HEK293 (cell line): ENCODE results near the gene CPNE2.

Experiments used
- CTCF ChIA-PET: fragments of 350-600 bp; formaldehyde crosslinking; extraction: SDS; loops from one replicate; lab custom pipeline; 2021; ENCODE audit warnings: antibody characterized with exemption; lab: Yijun Ruan, JAX
- POLR2A ChIA-PET: fragments of 300-600 bp; formaldehyde crosslinking; extraction: SDS; loops from one replicate; lab custom pipeline; 2020; ENCODE audit warnings: antibody characterized with exemption, inconsistent platforms; lab: Yijun Ruan, JAX
- H3K27ac ChIP-seq: fragments of 200-500 bp; sonication (Bioruptor generic); 2 replicates; pipeline ENCODE4 v1.5.1; 2014; ENCODE audit warnings: low read depth, low read length, control low read depth, inconsistent platforms; ENCODE audit errors: extremely low read depth
- H3K36me3 ChIP-seq, 2 experiments: fragments of 200-500 bp in 1 of 2; sonication (Bioruptor generic) in 1 of 2; 1 replicate in 1 of 2; 2 replicates in 1 of 2; pipeline ENCODE4 v1.5.1; 2014 to 2017; ENCODE audit warnings: inconsistent platforms in 2 of 2, low read length in 2 of 2; ENCODE audit not compliant: control insufficient read depth in 2 of 2, insufficient read depth in 1 of 2
- H3K4me1 ChIP-seq: fragments of 200-500 bp; sonication (Bioruptor generic); 2 replicates; pipeline ENCODE4 v1.5.1; 2014; ENCODE audit warnings: mild to moderate bottlenecking, low read length, inconsistent platforms; ENCODE audit not compliant: control insufficient read depth, insufficient read depth
- H3K4me3 ChIP-seq: 2 replicates; pipeline ENCODE4 v1.5.1; 2011; ENCODE audit warnings: low read depth, mild to moderate bottlenecking, control low read depth, low read length, moderate library complexity
- H3K9me3 ChIP-seq: fragments of 200-500 bp; sonication (Bioruptor generic); 2 replicates; pipeline ENCODE4 v1.5.1; 2014; ENCODE audit warnings: low read depth, low read length, inconsistent platforms; ENCODE audit not compliant: control insufficient read depth, insufficient read depth
- EGR2 ChIP-seq: fragments of 450-650 bp; formaldehyde crosslinking; IDR thresholded peaks from 2 replicates; pipeline ENCODE4 v1.5.1; 2016; ENCODE audit warnings: low read depth, missing biosample characterization, missing genetic modification characterization
- RBAK ChIP-seq: fragments of 450-650 bp; formaldehyde crosslinking; IDR thresholded peaks from 2 replicates; pipeline ENCODE4 v1.5.1; 2016; ENCODE audit warnings: missing biosample characterization, missing genetic modification characterization
- YY2 ChIP-seq: fragments of 450-650 bp; formaldehyde crosslinking; IDR thresholded peaks from 2 replicates; pipeline ENCODE4 v1.5.1; 2016; ENCODE audit warnings: missing biosample characterization, missing genetic modification characterization
- ZFP41 ChIP-seq: fragments of 450-650 bp; formaldehyde crosslinking; IDR thresholded peaks from 2 replicates; pipeline ENCODE4 v1.5.1; 2016; ENCODE audit warnings: missing biosample characterization, missing genetic modification characterization, borderline replicate concordance
- ZNF140 ChIP-seq: fragments of 450-650 bp; formaldehyde crosslinking; IDR thresholded peaks from 2 replicates; pipeline ENCODE4 v1.5.1; 2016; ENCODE audit warnings: missing biosample characterization, missing genetic modification characterization
- ZNF16 ChIP-seq: fragments of 450-650 bp; formaldehyde crosslinking; IDR thresholded peaks from 2 replicates; pipeline ENCODE4 v1.5.1; 2016; ENCODE audit warnings: low read depth, missing biosample characterization, missing genetic modification characterization
- ZNF174 ChIP-seq: fragments of 450-650 bp; formaldehyde crosslinking; IDR thresholded peaks from 2 replicates; pipeline ENCODE4 v1.5.0; 2017; ENCODE audit warnings: missing biosample characterization, mild to moderate bottlenecking, missing genetic modification characterization
- ZNF341 ChIP-seq: fragments of 450-650 bp; formaldehyde crosslinking; IDR thresholded peaks from 2 replicates; pipeline ENCODE4; 2016; ENCODE audit warnings: low read depth, missing biosample characterization, missing genetic modification characterization
- ZNF391 ChIP-seq: fragments of 450-650 bp; formaldehyde crosslinking; IDR thresholded peaks from 2 replicates; pipeline ENCODE4 v1.5.1; 2016; ENCODE audit warnings: low read depth, missing biosample characterization, missing genetic modification characterization, borderline replicate concordance
- ZNF510 ChIP-seq: fragments of 450-650 bp; formaldehyde crosslinking; IDR thresholded peaks from 2 replicates; pipeline ENCODE4 v1.5.1; 2018; ENCODE audit warnings: mild to moderate bottlenecking, missing genetic modification characterization, missing biosample characterization; ENCODE audit not compliant: insufficient replicate concordance
- ZNF529 ChIP-seq: fragments of 450-650 bp; formaldehyde crosslinking; IDR thresholded peaks from 2 replicates; pipeline ENCODE4 v1.5.1; 2017; ENCODE audit warnings: missing genetic modification characterization, missing biosample characterization; ENCODE audit not compliant: insufficient replicate concordance
- ZNF623 ChIP-seq: fragments of 450-650 bp; formaldehyde crosslinking; IDR thresholded peaks from 2 replicates; pipeline ENCODE4 v1.5.1; 2016; ENCODE audit warnings: missing biosample characterization, missing genetic modification characterization
- ZNF670 ChIP-seq: fragments of 450-650 bp; formaldehyde crosslinking; IDR thresholded peaks from 2 replicates; pipeline ENCODE4 v1.5.1; 2016; ENCODE audit warnings: missing biosample characterization, missing genetic modification characterization, low read depth
- TF ChIP-seq, protein P1 (sequence below): sonication (generic); formaldehyde crosslinking; IDR thresholded peaks from 2 replicates; pipeline ENCODE4 v1.8.1; 2022; ENCODE audit warnings: mild to moderate bottlenecking, moderate library complexity, missing genetic modification reagents
- TF ChIP-seq, protein P2 (sequence below): fragments of 450-650 bp; formaldehyde crosslinking; IDR thresholded peaks from 2 replicates; pipeline ENCODE4 v1.5.1; 2016; ENCODE audit warnings: missing biosample characterization, missing genetic modification characterization
- TF ChIP-seq, protein P3 (sequence below): fragments of 450-650 bp; formaldehyde crosslinking; conservative IDR thresholded peaks from 2 replicates; pipeline ENCODE4 v1.5.1; 2016; ENCODE audit warnings: low read depth, missing biosample characterization, missing genetic modification characterization
- TF ChIP-seq, protein P4 (sequence below): fragments of 450-650 bp; formaldehyde crosslinking; IDR thresholded peaks from 2 replicates; pipeline ENCODE4 v1.5.1; 2016; ENCODE audit warnings: missing biosample characterization, missing genetic modification characterization, borderline replicate concordance

The CPNE2 gene

DNA sequence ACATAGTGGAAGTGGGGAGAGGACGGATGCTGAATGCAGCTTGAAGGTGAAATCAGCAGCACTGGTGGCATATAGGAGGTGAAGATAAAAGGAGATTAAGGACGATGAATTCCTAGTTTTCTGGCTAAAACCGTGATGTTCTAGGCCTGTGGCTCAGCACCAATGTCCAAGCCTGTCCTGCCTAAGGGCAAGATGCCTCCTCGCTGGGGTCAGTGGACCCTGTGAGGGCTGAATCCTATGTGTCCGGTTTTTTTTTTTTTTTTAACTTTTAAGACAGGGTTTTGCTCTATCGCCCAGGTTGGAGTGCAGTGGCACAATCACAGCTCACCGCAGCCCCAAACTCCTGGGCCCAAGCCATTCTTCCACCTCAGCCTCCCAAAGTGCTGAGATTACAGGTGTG lies 12.8 kb downstream of the CPNE2 start:
- CTCF ChIA-PET = interaction anchor here (0.7 to 1.4 kb wide), 2 partner anchors 13 to 17 kb away, joined by 3 to 4 read pairs; partner anchors contain the start of gene CPNE2
- TF ChIP-seq, protein P1, sequence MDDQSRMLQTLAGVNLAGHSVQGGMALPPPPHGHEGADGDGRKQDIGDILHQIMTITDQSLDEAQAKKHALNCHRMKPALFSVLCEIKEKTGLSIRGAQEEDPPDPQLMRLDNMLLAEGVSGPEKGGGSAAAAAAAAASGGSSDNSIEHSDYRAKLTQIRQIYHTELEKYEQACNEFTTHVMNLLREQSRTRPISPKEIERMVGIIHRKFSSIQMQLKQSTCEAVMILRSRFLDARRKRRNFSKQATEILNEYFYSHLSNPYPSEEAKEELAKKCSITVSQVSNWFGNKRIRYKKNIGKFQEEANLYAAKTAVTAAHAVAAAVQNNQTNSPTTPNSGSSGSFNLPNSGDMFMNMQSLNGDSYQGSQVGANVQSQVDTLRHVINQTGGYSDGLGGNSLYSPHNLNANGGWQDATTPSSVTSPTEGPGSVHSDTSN = no peak
- TF ChIP-seq ZNF174 (tag by site-specific recombination) (no peak), YY2 (tag by site-specific recombination) (no peak), ZNF16 (tag by site-specific recombination) (no peak), EGR2 (tag by site-specific recombination) (no peak), ZNF510 (no peak), ZNF529 (tag by site-specific recombination) (no peak), ZFP41 (tag by site-specific recombination) (no peak), ZNF670 (no peak), ZNF140 (tag by site-specific recombination) (no peak), ZNF391 (tag by site-specific recombination) (no peak), ZNF623 (no peak), ZNF341 (tag by site-specific recombination) (no peak), RBAK (tag by site-specific recombination) (no peak)
- TF ChIP-seq, protein P2, sequence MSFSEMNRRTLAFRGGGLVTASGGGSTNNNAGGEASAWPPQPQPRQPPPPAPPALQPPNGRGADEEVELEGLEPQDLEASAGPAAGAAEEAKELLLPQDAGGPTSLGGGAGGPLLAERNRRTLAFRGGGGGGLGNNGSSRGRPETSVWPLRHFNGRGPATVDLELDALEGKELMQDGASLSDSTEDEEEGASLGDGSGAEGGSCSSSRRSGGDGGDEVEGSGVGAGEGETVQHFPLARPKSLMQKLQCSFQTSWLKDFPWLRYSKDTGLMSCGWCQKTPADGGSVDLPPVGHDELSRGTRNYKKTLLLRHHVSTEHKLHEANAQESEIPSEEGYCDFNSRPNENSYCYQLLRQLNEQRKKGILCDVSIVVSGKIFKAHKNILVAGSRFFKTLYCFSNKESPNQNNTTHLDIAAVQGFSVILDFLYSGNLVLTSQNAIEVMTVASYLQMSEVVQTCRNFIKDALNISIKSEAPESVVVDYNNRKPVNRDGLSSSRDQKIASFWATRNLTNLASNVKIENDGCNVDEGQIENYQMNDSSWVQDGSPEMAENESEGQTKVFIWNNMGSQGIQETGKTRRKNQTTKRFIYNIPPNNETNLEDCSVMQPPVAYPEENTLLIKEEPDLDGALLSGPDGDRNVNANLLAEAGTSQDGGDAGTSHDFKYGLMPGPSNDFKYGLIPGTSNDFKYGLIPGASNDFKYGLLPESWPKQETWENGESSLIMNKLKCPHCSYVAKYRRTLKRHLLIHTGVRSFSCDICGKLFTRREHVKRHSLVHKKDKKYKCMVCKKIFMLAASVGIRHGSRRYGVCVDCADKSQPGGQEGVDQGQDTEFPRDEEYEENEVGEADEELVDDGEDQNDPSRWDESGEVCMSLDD = no peak
- TF ChIP-seq, protein P3, sequence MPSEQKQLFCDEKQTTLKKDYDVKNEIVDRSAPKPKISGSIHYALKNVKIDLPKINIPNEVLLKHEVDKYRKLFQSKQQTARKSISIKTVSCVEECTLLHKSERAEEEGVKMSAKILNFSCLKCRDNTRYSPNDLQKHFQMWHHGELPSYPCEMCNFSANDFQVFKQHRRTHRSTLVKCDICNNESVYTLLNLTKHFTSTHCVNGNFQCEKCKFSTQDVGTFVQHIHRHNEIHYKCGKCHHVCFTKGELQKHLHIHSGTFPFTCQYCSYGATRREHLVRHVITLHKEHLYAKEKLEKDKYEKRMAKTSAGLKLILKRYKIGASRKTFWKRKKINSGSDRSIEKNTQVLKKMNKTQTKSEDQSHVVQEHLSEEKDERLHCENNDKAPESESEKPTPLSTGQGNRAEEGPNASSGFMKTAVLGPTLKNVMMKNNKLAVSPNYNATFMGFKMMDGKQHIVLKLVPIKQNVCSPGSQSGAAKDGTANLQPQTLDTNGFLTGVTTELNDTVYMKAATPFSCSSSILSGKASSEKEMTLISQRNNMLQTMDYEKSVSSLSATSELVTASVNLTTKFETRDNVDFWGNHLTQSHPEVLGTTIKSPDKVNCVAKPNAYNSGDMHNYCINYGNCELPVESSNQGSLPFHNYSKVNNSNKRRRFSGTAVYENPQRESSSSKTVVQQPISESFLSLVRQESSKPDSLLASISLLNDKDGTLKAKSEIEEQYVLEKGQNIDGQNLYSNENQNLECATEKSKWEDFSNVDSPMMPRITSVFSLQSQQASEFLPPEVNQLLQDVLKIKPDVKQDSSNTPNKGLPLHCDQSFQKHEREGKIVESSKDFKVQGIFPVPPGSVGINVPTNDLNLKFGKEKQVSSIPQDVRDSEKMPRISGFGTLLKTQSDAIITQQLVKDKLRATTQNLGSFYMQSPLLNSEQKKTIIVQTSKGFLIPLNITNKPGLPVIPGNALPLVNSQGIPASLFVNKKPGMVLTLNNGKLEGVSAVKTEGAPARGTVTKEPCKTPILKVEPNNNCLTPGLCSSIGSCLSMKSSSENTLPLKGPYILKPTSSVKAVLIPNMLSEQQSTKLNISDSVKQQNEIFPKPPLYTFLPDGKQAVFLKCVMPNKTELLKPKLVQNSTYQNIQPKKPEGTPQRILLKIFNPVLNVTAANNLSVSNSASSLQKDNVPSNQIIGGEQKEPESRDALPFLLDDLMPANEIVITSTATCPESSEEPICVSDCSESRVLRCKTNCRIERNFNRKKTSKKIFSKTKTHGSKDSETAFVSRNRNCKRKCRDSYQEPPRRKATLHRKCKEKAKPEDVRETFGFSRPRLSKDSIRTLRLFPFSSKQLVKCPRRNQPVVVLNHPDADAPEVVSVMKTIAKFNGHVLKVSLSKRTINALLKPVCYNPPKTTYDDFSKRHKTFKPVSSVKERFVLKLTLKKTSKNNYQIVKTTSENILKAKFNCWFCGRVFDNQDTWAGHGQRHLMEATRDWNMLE = no peak
- TF ChIP-seq, protein P4, sequence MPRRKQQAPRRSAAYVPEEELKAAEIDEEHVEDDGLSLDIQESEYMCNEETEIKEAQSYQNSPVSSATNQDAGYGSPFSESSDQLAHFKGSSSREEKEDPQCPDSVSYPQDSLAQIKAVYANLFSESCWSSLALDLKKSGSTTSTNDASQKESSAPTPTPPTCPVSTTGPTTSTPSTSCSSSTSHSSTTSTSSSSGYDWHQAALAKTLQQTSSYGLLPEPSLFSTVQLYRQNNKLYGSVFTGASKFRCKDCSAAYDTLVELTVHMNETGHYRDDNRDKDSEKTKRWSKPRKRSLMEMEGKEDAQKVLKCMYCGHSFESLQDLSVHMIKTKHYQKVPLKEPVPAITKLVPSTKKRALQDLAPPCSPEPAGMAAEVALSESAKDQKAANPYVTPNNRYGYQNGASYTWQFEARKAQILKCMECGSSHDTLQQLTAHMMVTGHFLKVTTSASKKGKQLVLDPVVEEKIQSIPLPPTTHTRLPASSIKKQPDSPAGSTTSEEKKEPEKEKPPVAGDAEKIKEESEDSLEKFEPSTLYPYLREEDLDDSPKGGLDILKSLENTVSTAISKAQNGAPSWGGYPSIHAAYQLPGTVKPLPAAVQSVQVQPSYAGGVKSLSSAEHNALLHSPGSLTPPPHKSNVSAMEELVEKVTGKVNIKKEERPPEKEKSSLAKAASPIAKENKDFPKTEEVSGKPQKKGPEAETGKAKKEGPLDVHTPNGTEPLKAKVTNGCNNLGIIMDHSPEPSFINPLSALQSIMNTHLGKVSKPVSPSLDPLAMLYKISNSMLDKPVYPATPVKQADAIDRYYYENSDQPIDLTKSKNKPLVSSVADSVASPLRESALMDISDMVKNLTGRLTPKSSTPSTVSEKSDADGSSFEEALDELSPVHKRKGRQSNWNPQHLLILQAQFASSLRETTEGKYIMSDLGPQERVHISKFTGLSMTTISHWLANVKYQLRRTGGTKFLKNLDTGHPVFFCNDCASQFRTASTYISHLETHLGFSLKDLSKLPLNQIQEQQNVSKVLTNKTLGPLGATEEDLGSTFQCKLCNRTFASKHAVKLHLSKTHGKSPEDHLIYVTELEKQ (tag by site-specific recombination) = no peak
- no peaks in the 10 kb centered on the region for H3K36me3 ChIP-seq
- POLR2A ChIA-PET = no interaction called here
- H3K4me3 ChIP-seq = no peak overlapping the region
- no peaks in the 10 kb centered on the region for H3K9me3 ChIP-seq
- no peak overlapping the region for H3K27ac ChIP-seq
- peaks cover 3% of the 10 kb centered on the region; the same call in 1 of the 2 replicates for H3K4me1 ChIP-seq
